COLO668 (cell line): ENCODE measurements around the gene FOXE1.

Experiments used
- DNase-seq: peaks from one replicate; lab custom pipeline; 2025; ENCODE audit not compliant: unreplicated experiment; lab: John Stamatoyannopoulos, UW

FOXE1 gene

GRCh38 chr9:97848215-97848479 is 4.9 kb upstream of the FOXE1 start:
- DNase-seq = no peak

GRCh38 chr9:97848480-97849237 is 4.4 kb upstream of the FOXE1 start:
- no peak for DNase-seq

- no peak for DNase-seq
Measured at GRCh38 chr9:97849980-97850379, 3.0 kb upstream of the FOXE1 start.

GRCh38 chr9:97850746-97851445 is 2.1 kb upstream of the FOXE1 start:
- no peak for DNase-seq

GRCh38 chr9:97851446-97851883 is 1.6 kb upstream of the FOXE1 start:
- no peak for DNase-seq

- DNase-seq = no peak
Measured at GRCh38 chr9:97852001-97852398, 1.0 kb upstream of the FOXE1 start.

GRCh38 chr9:97852399-97853055 is 499 bp upstream of the FOXE1 start:
- DNase-seq = no peak

GRCh38 chr9:97853844-97854695 is 1.0 kb downstream of the FOXE1 start:
- peak; percentile 75 for DNase-seq

- no peak for DNase-seq
Measured at GRCh38 chr9:97854696-97855485, 1.9 kb downstream of the FOXE1 start.

GRCh38 chr9:97855486-97855875 is 2.5 kb downstream of the FOXE1 start:
- DNase-seq = no peak

GRCh38 chr9:97855899-97856298 is 2.9 kb downstream of the FOXE1 start:
- DNase-seq = no peak

GRCh38 chr9:97856857-97857605 is 4.0 kb downstream of the FOXE1 start:
- no peak for DNase-seq

- DNase-seq = no peak
Measured at GRCh38 chr9:97857606-97858392, 4.8 kb downstream of the FOXE1 start.

GRCh38 chr9:97858393-97858713 is 5.3 kb downstream of the FOXE1 start:
- DNase-seq = no peak

GRCh38 chr9:97858826-97859225 is 5.8 kb downstream of the FOXE1 start:
- no peak for DNase-seq

GRCh38 chr9:97859346-97859745 is 6.3 kb downstream of the FOXE1 start:
- DNase-seq = no peak

- DNase-seq = no peak
Measured at GRCh38 chr9:97860451-97861147, 7.6 kb downstream of the FOXE1 start.

GRCh38 chr9:97861148-97861475 is 8.1 kb downstream of the FOXE1 start:
- DNase-seq = no peak

- DNase-seq = no peak
Measured at GRCh38 chr9:97863314-97863713, 10.3 kb downstream of the FOXE1 start.
